H9 (cell line): ENCODE measurements around the gene TNFAIP2. TPM values are rescaled to one million over a fixed set of nuclear protein-coding genes. Genes with fewer than 3 reads are reported as not detected.

Experiments
- DNase-seq: peaks from one replicate; pipeline ENCODE4 v3.0.0-alpha.2; 2017
- H2AFZ ChIP-seq: one replicate; pipeline ENCODE4 v1.6.1; 2013; ENCODE audit warnings: mild to moderate bottlenecking, low read length, control low read depth, moderate library complexity
- H2AK5ac ChIP-seq: 2 replicates; pipeline ENCODE4 v1.6.1; 2013; ENCODE audit warnings: low read length, control low read depth, mixed read lengths; ENCODE audit not compliant: insufficient read length
- H2BK120ac ChIP-seq: one replicate; pipeline ENCODE4 v1.6.1; 2013; ENCODE audit warnings: low read depth, mild to moderate bottlenecking, low read length, control low read depth, inconsistent platforms; ENCODE audit not compliant: poor library complexity, severe bottlenecking
- H2BK12ac ChIP-seq: 2 replicates; pipeline ENCODE4 v1.6.1; 2013; ENCODE audit warnings: low read length, control low read depth, mixed read lengths, low read depth; ENCODE audit not compliant: insufficient read length
- H2BK15ac ChIP-seq: 2 replicates; pipeline ENCODE4 v1.6.1; 2013; ENCODE audit warnings: low read depth, low read length, control low read depth
- H2BK20ac ChIP-seq: one replicate; pipeline ENCODE4 v1.6.1; 2013; ENCODE audit warnings: low read depth, mild to moderate bottlenecking, low read length, control low read depth, inconsistent platforms; ENCODE audit not compliant: poor library complexity, severe bottlenecking
- H2BK5ac ChIP-seq: 2 replicates; pipeline ENCODE4 v1.6.1; 2013; ENCODE audit warnings: low read length, control low read depth, mixed read lengths; ENCODE audit not compliant: insufficient read length
- H3K14ac ChIP-seq: 2 replicates; pipeline ENCODE4 v1.6.1; 2013; ENCODE audit warnings: low read length, control low read depth; ENCODE audit not compliant: insufficient read depth
- H3K18ac ChIP-seq: 2 replicates; pipeline ENCODE4 v1.6.1; 2013; ENCODE audit warnings: low read depth, mild to moderate bottlenecking, mixed read lengths, low read length, control low read depth; ENCODE audit not compliant: insufficient read length
- H3K23ac ChIP-seq: 2 replicates; pipeline ENCODE4 v1.6.1; 2013; ENCODE audit warnings: low read length, control low read depth, mixed read lengths, low read depth; ENCODE audit not compliant: insufficient read length
- H3K23me2 ChIP-seq: 2 replicates; pipeline ENCODE4 v1.6.1; 2013; ENCODE audit warnings: low read depth, mild to moderate bottlenecking, mixed read lengths, low read length, control low read depth; ENCODE audit not compliant: insufficient read length, poor library complexity, severe bottlenecking
- H3K27ac ChIP-seq: 2 replicates; pipeline ENCODE4 v1.5.1; 2013; ENCODE audit warnings: low read length, control low read depth, mixed read lengths, low read depth; ENCODE audit not compliant: insufficient read length
- H3K27me3 ChIP-seq: 2 replicates; pipeline ENCODE4 v1.6.1; 2013; ENCODE audit warnings: low read length, control low read depth, inconsistent platforms; ENCODE audit not compliant: insufficient read depth
- H3K4ac ChIP-seq: 2 replicates; pipeline ENCODE4 v1.6.1; 2013; ENCODE audit warnings: low read depth, mild to moderate bottlenecking, control low read depth, inconsistent platforms, low read length, moderate library complexity
- H3K4me1 ChIP-seq: 2 replicates; pipeline ENCODE4 v1.6.1; 2013; ENCODE audit warnings: low read length, control low read depth, inconsistent platforms; ENCODE audit not compliant: insufficient read depth
- H3K4me2 ChIP-seq: 2 replicates; pipeline ENCODE4 v1.6.1; 2013; ENCODE audit warnings: low read length, control low read depth, mixed read lengths; ENCODE audit not compliant: insufficient read length, insufficient read depth
- H3K56ac ChIP-seq: 2 replicates; pipeline ENCODE4 v1.6.1; 2013; ENCODE audit warnings: low read depth, mild to moderate bottlenecking, mixed read lengths, low read length, control low read depth; ENCODE audit not compliant: insufficient read length
- H3K79me1 ChIP-seq: 2 replicates; pipeline ENCODE4 v1.6.1; 2013; ENCODE audit warnings: low read depth, mild to moderate bottlenecking, moderate library complexity, low read length, control low read depth, inconsistent platforms; ENCODE audit not compliant: insufficient read depth, poor library complexity, severe bottlenecking
- H3K79me2 ChIP-seq: 2 replicates; pipeline ENCODE4 v1.6.1; 2013; ENCODE audit warnings: low read length, control low read depth, inconsistent platforms; ENCODE audit not compliant: insufficient read depth
- H3K9ac ChIP-seq: 2 replicates; pipeline ENCODE4 v1.6.1; 2013; ENCODE audit warnings: low read length, control low read depth, mixed read lengths; ENCODE audit not compliant: insufficient read length; ENCODE audit errors: extremely low read depth
- H3K9me3 ChIP-seq: one replicate; pipeline ENCODE4 v1.6.1; 2013; ENCODE audit warnings: low read depth, low read length, inconsistent platforms; ENCODE audit not compliant: control insufficient read depth
- H3T11ph ChIP-seq: one replicate; pipeline ENCODE4 v1.6.1; 2013; ENCODE audit warnings: mild to moderate bottlenecking, low read length, control low read depth, inconsistent platforms
- H4K20me1 ChIP-seq: one replicate; pipeline ENCODE4 v1.6.1; 2013; ENCODE audit not compliant: control insufficient read depth, insufficient read length, insufficient read depth
- H4K5ac ChIP-seq: 2 replicates; pipeline ENCODE4 v1.6.1; 2013; ENCODE audit warnings: low read depth, mild to moderate bottlenecking, mixed read lengths, low read length, control low read depth; ENCODE audit not compliant: insufficient read length
- H4K8ac ChIP-seq: replicated peaks from 2 replicates; pipeline ENCODE4 v1.6.1; 2013; ENCODE audit warnings: low read length, control low read depth, mixed read lengths, low read depth; ENCODE audit not compliant: insufficient read length
- H4K91ac ChIP-seq: 2 replicates; pipeline ENCODE4 v1.6.1; 2013; ENCODE audit warnings: low read depth, mild to moderate bottlenecking, moderate library complexity, mixed read lengths, low read length, control low read depth; ENCODE audit not compliant: insufficient read length
- H3K27ac Mint-ChIP-seq, 3 experiments: 2 replicates in 2 of 3; 3 replicates in 1 of 3; pipeline ENCODE4 v1.8.0; 2020 to 2021; ENCODE audit warnings: mixed read lengths in 3 of 3, mild to moderate bottlenecking in 1 of 3, moderate library complexity in 1 of 3
- H3K27me3 Mint-ChIP-seq: 2 replicates; pipeline ENCODE4 v1.8.0; 2021; ENCODE audit warnings: low read depth, mild to moderate bottlenecking, moderate library complexity, mixed read lengths
- H3K36me3 Mint-ChIP-seq, 3 experiments: 2 replicates in 2 of 3; 3 replicates in 1 of 3; pipeline ENCODE4 v1.8.0; 2020 to 2021; ENCODE audit warnings: low read depth in 3 of 3, mixed read lengths in 3 of 3; ENCODE audit not compliant: insufficient read depth in 1 of 3
- H3K4me1 Mint-ChIP-seq, 2 experiments: 2 replicates each; pipeline ENCODE4 v1.8.0; 2020; ENCODE audit warnings: mixed read lengths in 2 of 2
- H3K4me3 Mint-ChIP-seq, 2 experiments: 2 replicates in 1 of 2; 3 replicates in 1 of 2; pipeline ENCODE4 v1.8.0; 2020 to 2021; ENCODE audit warnings: mild to moderate bottlenecking in 2 of 2, mixed read lengths in 2 of 2, moderate library complexity in 1 of 2
- H3K9me3 Mint-ChIP-seq, 2 experiments: 2 replicates in 1 of 2; 3 replicates in 1 of 2; pipeline ENCODE4 v1.8.0; 2020; ENCODE audit warnings: mild to moderate bottlenecking in 2 of 2, mixed read lengths in 2 of 2, moderate library complexity in 1 of 2
- CTCF ChIP-seq: fragments of 200-600 bp; sonication (generic); conservative IDR thresholded peaks from 3 replicates; pipeline ENCODE4 v1.8.0; 2021; ENCODE audit warnings: antibody characterized with exemption, mild to moderate bottlenecking
- WGBS: extraction: QIAGEN DNeasy Blood & Tissue Kit; methylation state at CpG from one replicate; pipeline ENCODE4 v1.1.7; 2013; ENCODE audit warnings: missing lambda C conversion rate, low lambda C conversion rate, mixed read lengths; ENCODE audit not compliant: insufficient read length; ENCODE audit errors: extremely low coverage; 5-methylcytosine and 5-hydroxymethylcytosine counted together
- total RNA-seq: library from RNA; stranded (reverse); gene quantifications from 2 replicates; pipeline ENCODE4 v1.2.1, GENCODE V29; 2021

TNFAIP2 gene
- total RNA-seq, 1 experiment from 2014 or later = 29.3 TPM

- Histone ChIP-seq H4K8ac (no peak overlapping the region), H2BK15ac (no peak overlapping the region), H4K91ac (no peak overlapping the region), H3K4me2 (no peak overlapping the region), H3K18ac (peak overlapping the region; percentile 28), H3K27me3 (no peaks in the 10 kb centered on the region), H3K23me2 (peaks cover 8% of the 10 kb centered on the region), H3K4me1 (no peaks in the 10 kb centered on the region; the same call in 1 of the 2 replicates), H3K79me1 (no peaks in the 10 kb centered on the region), H4K5ac (no peak overlapping the region), H3K9ac (no peak overlapping the region), H3K79me2 (no peaks in the 10 kb centered on the region), H3K27ac (no peak overlapping the region), H3K9me3 (no peaks in the 10 kb centered on the region), H4K20me1 (no peaks in the 10 kb centered on the region), H2BK12ac (no peak overlapping the region), H2BK5ac (no peak overlapping the region), H3K14ac (no peak overlapping the region), H2BK20ac (no peak overlapping the region), H3K4ac (no peak overlapping the region), H3K23ac (no peak overlapping the region), H2AFZ (no peak overlapping the region), H3T11ph (no peak overlapping the region), H2BK120ac (no peak overlapping the region), H2AK5ac (no peak overlapping the region), H3K56ac (no peak overlapping the region)
- WGBS = no CpG with 5 or more reads among the region's 22 CpGs
- Mint-ChIP-seq H3K4me3 (peak overlapping the region in 1 of 2 experiments; percentile 26; a peak in 1 of 5 replicates), H3K27ac (peak overlapping the region in 1 of 3 experiments; percentile 59; a peak in 1 of 7 replicates), H3K27me3 (peaks cover 11% of the 10 kb centered on the region), H3K9me3 (no peaks in the 10 kb centered on the region; a peak in 2 of 5 replicates), H3K4me1 (peaks cover 25 to 36% of the 10 kb centered on the region in 2 experiments), H3K36me3 (peaks cover 6 to 28% (median 13%) of the 10 kb centered on the region in 3 experiments; a peak in 6 of 7 replicates)
- DNase-seq = no peak
- TF ChIP-seq CTCF = no peak
Observed at GRCh38 chr14:103137689-103138300, 14.5 kb downstream of the TNFAIP2 start.
